Mesodermal cell (in vitro differentiated cells): ENCODE results near the gene RNF5.
A peak's percentile ranks its signal among the peaks of the same experiment; 100 is the strongest.

Experiments used
- H3K27ac ChIP-seq: 2 replicates; pipeline ENCODE4 v1.7.0; 2013; ENCODE audit warnings: mild to moderate bottlenecking, low read depth, low read length, moderate library complexity; ENCODE audit not compliant: severe bottlenecking
- H3K36me3 ChIP-seq: 2 replicates; pipeline ENCODE4 v1.7.1; 2013; ENCODE audit warnings: mild to moderate bottlenecking, low read length, moderate library complexity; ENCODE audit not compliant: control insufficient read depth, insufficient read depth
- H3K4me1 ChIP-seq: one replicate; pipeline ENCODE4 v1.7.1; 2013; ENCODE audit warnings: mild to moderate bottlenecking, low read length; ENCODE audit not compliant: insufficient read depth, control insufficient read depth, poor library complexity, severe bottlenecking
- H3K4me3 ChIP-seq: 2 replicates; pipeline ENCODE4 v1.7.0; 2013; ENCODE audit warnings: low read length, control low read depth, mild to moderate bottlenecking; ENCODE audit not compliant: insufficient read depth, poor library complexity, severe bottlenecking; ENCODE audit errors: extremely low read depth
- H3K9me3 ChIP-seq: 2 replicates; pipeline ENCODE4 v1.7.1; 2013; ENCODE audit warnings: mild to moderate bottlenecking, low read length, moderate library complexity; ENCODE audit not compliant: control insufficient read depth
- WGBS, 2 experiments: methylation state at CpG; one replicate each; pipeline ENCODE4 v1.1.5; 2013; ENCODE audit warnings: missing lambda C conversion rate in 2 of 2; ENCODE audit not compliant: insufficient coverage in 2 of 2; 5-methylcytosine and 5-hydroxymethylcytosine counted together

The RNF5 gene

GRCh38 chr6:32177183-32177787, 920 bp upstream of the RNF5 start:
- H3K36me3 ChIP-seq = peaks cover 37% of the 10 kb centered on the region
- peaks cover 22% of the 10 kb centered on the region for H3K4me1 ChIP-seq
- H3K27ac ChIP-seq = peak overlapping the region; percentile 98
- 0 to 2% methylated on average over 15 to 19 of the region's 20 CpGs for WGBS, 2 experiments
- no peaks in the 10 kb centered on the region for H3K9me3 ChIP-seq
- H3K4me3 ChIP-seq = peak overlapping the region; percentile 99

DNA sequence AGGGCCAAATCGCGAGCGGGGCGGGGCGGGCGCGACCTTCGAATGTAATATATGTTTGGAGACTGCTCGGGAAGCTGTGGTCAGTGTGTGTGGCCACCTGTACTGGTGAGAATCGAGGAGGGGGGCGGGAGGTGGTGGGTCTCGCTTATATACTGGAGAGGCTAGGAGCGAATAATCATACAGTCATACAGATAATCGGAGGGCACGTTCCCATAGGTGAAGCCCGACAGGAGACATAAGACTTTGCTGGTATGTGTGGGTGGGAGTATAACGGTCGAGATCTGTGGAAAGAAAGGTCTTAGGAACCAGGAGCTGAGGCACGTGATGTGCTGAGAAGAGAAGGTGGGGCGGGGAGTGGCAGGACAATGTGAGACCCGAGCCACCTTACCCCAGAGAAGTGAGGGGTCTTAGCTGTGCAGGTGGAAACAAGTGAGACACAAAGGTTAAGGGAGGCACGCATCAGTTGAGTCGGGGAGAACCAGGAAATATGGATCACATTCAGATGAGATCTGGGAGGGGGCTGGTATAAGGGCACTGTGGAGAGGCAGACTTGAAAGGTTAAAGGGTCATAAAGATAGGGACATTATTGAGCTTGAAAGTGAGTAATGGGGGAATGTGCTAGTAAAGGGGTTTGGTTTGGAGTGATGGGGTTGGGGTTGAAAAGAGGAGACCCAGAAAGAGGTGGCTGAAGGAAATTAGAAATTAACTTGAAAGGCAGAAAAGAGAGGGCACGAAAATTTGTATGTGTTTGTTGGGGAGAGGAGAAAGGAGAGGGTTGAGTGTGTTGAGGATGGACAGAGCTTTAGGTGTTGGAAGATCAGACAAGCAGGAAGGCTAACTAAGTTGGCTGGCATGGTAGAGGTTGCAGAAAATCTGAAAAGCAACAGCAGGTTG, 589 bp downstream of the RNF5 start:
- Histone ChIP-seq H3K4me1 (peaks cover 22% of the 10 kb centered on the region), H3K27ac (no peak overlapping the region), H3K9me3 (no peaks in the 10 kb centered on the region), H3K36me3 (peaks cover 48% of the 10 kb centered on the region), H3K4me3 (peak overlapping the region; percentile 99)
- WGBS, 2 experiments = 8 to 12% methylated on average over 11 of the region's 24 CpGs

DNA sequence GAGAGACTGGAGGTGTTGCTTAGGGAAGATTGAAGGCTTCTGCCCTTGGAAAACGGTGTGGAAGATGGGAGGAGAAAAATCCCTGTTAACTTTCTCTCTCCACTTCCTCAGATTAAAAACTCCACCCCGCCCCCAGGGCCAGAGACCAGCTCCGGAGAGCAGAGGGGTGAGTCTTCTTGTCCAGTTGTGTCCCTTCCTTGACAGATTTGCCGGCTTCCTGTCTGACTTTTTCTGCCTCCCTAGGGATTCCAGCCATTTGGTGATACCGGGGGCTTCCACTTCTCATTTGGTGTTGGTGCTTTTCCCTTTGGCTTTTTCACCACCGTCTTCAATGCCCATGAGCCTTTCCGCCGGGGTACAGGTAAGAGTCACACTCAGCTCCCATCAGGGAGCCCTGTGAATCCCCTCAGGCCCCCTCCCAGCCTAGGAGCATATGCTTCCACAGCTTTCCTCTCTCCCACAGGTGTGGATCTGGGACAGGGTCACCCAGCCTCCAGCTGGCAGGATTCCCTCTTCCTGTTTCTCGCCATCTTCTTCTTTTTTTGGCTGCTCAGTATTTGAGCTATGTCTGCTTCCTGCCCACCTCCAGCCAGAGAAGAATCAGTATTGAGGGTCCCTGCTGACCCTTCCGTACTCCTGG, 1.7 kb downstream of the RNF5 start:
- WGBS, 2 experiments = 93 to 95% methylated on average over 4 to 7 of the region's 10 CpGs
- Histone ChIP-seq H3K27ac (no peak overlapping the region), H3K4me3 (no peak overlapping the region), H3K36me3 (peaks cover 48% of the 10 kb centered on the region), H3K9me3 (no peaks in the 10 kb centered on the region), H3K4me1 (peaks cover 15% of the 10 kb centered on the region)

DNA sequence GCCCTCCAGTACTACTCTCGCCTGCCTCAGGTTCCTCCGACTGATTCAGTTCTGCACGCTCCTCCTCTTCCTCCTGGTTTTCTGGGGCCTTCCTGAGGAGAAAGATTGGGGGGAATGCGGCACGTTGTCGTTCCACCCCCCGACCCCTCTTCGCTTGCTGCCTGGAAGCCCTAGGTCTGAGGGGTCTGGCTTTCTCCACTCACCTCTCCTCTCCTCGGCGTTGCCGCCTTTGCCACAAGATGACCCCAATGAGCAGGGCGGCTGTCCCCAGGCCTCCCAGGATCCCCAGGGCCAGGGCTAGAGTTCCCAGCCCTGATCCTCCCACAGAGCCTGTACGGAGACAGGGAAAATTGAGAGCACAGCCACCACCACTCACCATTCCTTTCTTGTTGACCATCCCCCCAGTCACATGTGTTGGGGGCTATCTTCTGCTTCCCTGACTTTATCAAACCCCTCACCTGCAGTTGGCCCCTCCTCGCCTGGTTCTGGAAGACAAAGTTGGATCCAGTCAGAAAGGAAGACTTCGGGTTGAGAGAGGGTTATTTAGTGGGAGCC, 3.0 kb downstream of the RNF5 start:
- Histone ChIP-seq H3K27ac (peak overlapping the region; percentile 16), H3K36me3 (peaks cover 53% of the 10 kb centered on the region), H3K4me3 (no peak overlapping the region), H3K4me1 (peaks cover 19% of the 10 kb centered on the region), H3K9me3 (no peaks in the 10 kb centered on the region)
- 90 to 98% methylated on average over 8 to 11 of the region's 15 CpGs for WGBS, 2 experiments

DNA sequence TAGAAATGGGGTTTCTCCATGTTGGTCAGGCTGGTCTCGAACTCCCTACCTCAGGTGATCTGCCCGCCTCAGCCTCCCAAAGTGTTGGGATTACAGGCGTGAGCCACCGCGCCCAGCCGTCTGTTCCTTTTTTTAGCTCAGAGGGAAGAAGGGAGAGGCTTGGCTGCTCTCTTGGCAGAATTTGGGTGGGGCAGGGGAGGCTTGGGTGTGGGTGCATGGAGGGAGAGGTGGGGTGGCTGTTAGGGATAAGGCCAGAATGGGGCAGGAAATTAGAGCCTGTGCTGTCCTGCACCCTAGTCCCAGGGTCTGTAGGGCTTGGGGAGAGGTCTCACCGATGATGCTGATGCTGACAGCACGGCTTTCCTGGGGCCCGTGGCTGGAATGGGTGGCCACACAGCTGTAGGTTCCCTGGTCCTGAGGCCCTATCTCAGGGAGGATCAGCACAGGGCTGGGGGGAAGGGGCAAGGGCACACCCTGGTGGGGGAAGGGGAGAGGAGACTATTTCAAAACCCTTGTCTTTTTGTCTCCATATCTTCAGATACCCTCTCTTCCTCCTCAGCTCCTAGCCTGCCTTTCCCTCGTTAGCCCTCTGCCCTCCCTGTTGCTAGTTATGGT, 3.8 kb downstream of the RNF5 start:
- no peak overlapping the region for H3K27ac ChIP-seq
- H3K9me3 ChIP-seq = no peaks in the 10 kb centered on the region
- no peak overlapping the region for H3K4me3 ChIP-seq
- H3K36me3 ChIP-seq = peaks cover 61% of the 10 kb centered on the region
- peaks cover 20% of the 10 kb centered on the region for H3K4me1 ChIP-seq
- WGBS, 2 experiments = 90 to 95% methylated on average over 8 to 10 of the region's 10 CpGs

- H3K36me3 ChIP-seq = peaks cover 66% of the 10 kb centered on the region
- 96 to 98% methylated on average over 7 to 8 of the region's 10 CpGs for WGBS, 2 experiments
- no peak overlapping the region for H3K27ac ChIP-seq
- no peak overlapping the region for H3K4me3 ChIP-seq
- H3K9me3 ChIP-seq = no peaks in the 10 kb centered on the region
- H3K4me1 ChIP-seq = peaks cover 24% of the 10 kb centered on the region
Measured at GRCh38 chr6:32182555-32182981, 4.4 kb downstream of the RNF5 start.

DNA sequence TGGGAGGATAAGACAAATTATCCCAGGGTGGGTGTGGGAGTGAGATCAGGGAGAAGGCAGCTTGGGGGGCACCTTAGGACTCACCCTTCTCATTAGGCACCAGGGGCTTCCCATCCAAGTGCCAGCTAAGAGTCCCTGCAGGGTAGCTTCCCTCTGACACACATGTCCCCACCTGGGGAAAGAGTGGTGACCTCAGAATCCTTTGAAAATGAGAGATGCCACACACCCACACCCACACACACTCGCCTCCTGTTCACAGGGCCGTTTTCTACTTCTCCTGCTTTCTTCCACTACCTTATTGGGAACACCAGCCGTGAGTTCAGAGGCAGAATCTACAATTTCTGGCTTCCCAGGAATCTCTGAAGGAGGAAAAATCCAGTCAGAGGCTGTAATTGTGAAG, 4.8 kb downstream of the RNF5 start:
- no peak overlapping the region for H3K4me3 ChIP-seq

DNA sequence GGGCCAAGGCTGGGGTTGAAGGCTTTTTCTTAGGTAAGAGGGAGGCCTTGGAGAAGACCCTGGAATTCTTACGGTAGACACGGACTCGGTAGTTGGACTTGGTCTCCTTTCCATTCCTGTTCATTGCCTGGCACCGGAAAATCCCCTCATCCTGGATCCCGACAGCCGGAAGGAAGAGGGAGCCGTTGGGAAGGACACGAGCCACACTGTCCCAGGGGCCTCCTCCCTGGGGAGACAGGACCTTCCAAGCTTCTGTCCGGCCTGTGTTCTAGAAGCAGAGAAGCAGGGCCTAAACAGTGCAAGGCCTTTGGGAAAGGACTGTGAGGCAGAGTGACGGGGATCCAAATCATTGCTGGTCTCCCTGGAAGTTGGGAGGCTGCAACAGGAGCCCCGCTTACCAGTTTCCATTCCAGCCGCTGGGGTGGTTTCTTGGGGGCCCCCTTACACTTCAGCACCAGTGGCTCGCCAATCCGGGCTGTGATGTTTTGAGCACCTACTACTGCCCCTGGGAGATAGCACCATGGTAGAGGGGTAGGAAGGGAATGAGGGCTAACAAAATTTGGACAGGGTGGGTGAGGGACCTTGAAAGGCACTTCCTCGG, 5.4 kb downstream of the RNF5 start:
- no peaks in the 10 kb centered on the region for H3K9me3 ChIP-seq
- peaks cover 76% of the 10 kb centered on the region for H3K36me3 ChIP-seq
- peak overlapping the region; percentile 29 for H3K27ac ChIP-seq
- 89 to 96% methylated on average over 14 to 15 of the region's 15 CpGs for WGBS, 2 experiments
- H3K4me1 ChIP-seq = peaks cover 31% of the 10 kb centered on the region
- no peak overlapping the region for H3K4me3 ChIP-seq

More for the DNA sequence above, 4.8 kb downstream of the RNF5 start:
- Histone ChIP-seq H3K4me1 (peaks cover 27% of the 10 kb centered on the region), H3K9me3 (no peaks in the 10 kb centered on the region), H3K27ac (peak overlapping the region; percentile 29), H3K36me3 (peaks cover 71% of the 10 kb centered on the region)
- 80 to 100% methylated on average over 1 of the region's 3 CpGs for WGBS, 2 experiments

- Histone ChIP-seq H3K4me1 (peaks cover 27% of the 10 kb centered on the region), H3K4me3 (no peak within 1 kb of the TSS), H3K27ac (peak within 1 kb of the TSS; percentile 29), H3K36me3 (peaks cover 82% of the 10 kb centered on the region), H3K9me3 (no peaks in the 10 kb centered on the region)
- WGBS, 2 experiments = 86 to 87% methylated on average over 5 of the region's 6 CpGs
Measured at GRCh38 chr6:32184084-32184640, 6.0 kb downstream of the RNF5 start, which contains the start of gene AGER. Gene AGER, minus strand, starts transcription at chr6:32184253. Its CDS starts 31 bp downstream, at chr6:32184222.
